GM23338 (cell line): ENCODE measurements around the gene GPC6. TPM values are rescaled to one million over a fixed set of nuclear protein-coding genes. Genes with fewer than 3 reads are reported as not detected.

Experiments used
- ATAC-seq: fragments of 200-7000 bp; cut with Tn5 transposase; 3 replicates; pipeline ENCODE4 v1.9.1; 2020
- DNase-seq: peaks from one replicate; pipeline ENCODE4 v3.0.0-alpha.2; 2015; ENCODE audit warnings: low spot score
- H2AFZ ChIP-seq: fragments of 200-600 bp; sonication (generic); 2 replicates; pipeline ENCODE4 v1.8.0; 2016; ENCODE audit warnings: antibody characterized with exemption, mild to moderate bottlenecking, moderate library complexity
- H3F3A ChIP-seq: fragments of 200-600 bp; sonication (generic); replicated peaks from 2 replicates; pipeline ENCODE4 v1.8.0; 2017; ENCODE audit warnings: antibody characterized with exemption, mixed run types, low read depth
- H3K27ac ChIP-seq: fragments of 200-600 bp; sonication (generic); 2 replicates; pipeline ENCODE4 v1.6.1; 2016; ENCODE audit warnings: low read depth
- H3K27me3 ChIP-seq: fragments of 200-600 bp; sonication (generic); 2 replicates; pipeline ENCODE4 v1.8.0; 2016; ENCODE audit warnings: mild to moderate bottlenecking, mixed run types, moderate library complexity; ENCODE audit not compliant: insufficient read depth
- H3K36me3 ChIP-seq: fragments of 200-600 bp; sonication (generic); 2 replicates; pipeline ENCODE4 v1.8.0; 2016; ENCODE audit warnings: mild to moderate bottlenecking; ENCODE audit not compliant: insufficient read depth
- H3K4me1 ChIP-seq: fragments of 200-600 bp; sonication (generic); 2 replicates; pipeline ENCODE4 v1.8.0; 2016; ENCODE audit warnings: mild to moderate bottlenecking, moderate library complexity; ENCODE audit not compliant: insufficient read depth
- H3K4me2 ChIP-seq: fragments of 200-600 bp; sonication (generic); 2 replicates; pipeline ENCODE4 v1.7.1; 2017; ENCODE audit warnings: mixed run types
- H3K4me3 ChIP-seq: fragments of 200-600 bp; sonication (generic); 2 replicates; pipeline ENCODE4 v1.6.1; 2016; ENCODE audit warnings: mixed run types
- H3K79me2 ChIP-seq: fragments of 200-600 bp; sonication (generic); replicated peaks from 2 replicates; pipeline ENCODE4 v1.8.0; 2017; ENCODE audit warnings: mild to moderate bottlenecking; ENCODE audit not compliant: insufficient read depth
- H3K9me2 ChIP-seq: fragments of 200-600 bp; sonication (generic); 2 replicates; pipeline ENCODE4 v1.8.0; 2017; ENCODE audit not compliant: insufficient read depth
- H4K20me1 ChIP-seq: fragments of 200-600 bp; sonication (generic); replicated peaks from 2 replicates; pipeline ENCODE4 v1.8.0; 2017; ENCODE audit warnings: mild to moderate bottlenecking; ENCODE audit not compliant: insufficient read depth
- H3K27ac Mint-ChIP-seq: 2 replicates; pipeline ENCODE4 v1.8.0; 2020; ENCODE audit warnings: inconsistent platforms, mild to moderate bottlenecking, moderate library complexity, mixed read lengths
- H3K27me3 Mint-ChIP-seq: 3 replicates; pipeline ENCODE4 v1.8.0; 2022; ENCODE audit warnings: low read depth, mild to moderate bottlenecking, moderate library complexity, mixed read lengths, inconsistent platforms; ENCODE audit not compliant: insufficient read depth, poor library complexity
- H3K36me3 Mint-ChIP-seq: 3 replicates; pipeline ENCODE4 v1.8.0; 2021; ENCODE audit warnings: low read depth, mild to moderate bottlenecking, inconsistent platforms, moderate library complexity, mixed read lengths
- H3K4me1 Mint-ChIP-seq: 3 replicates; pipeline ENCODE4 v1.8.0; 2020; ENCODE audit warnings: mild to moderate bottlenecking, inconsistent platforms, mixed read lengths
- H3K4me3 Mint-ChIP-seq: 3 replicates; pipeline ENCODE4 v1.8.0; 2021; ENCODE audit warnings: moderate library complexity, mild to moderate bottlenecking, inconsistent platforms, mixed read lengths
- H3K9me3 Mint-ChIP-seq: 3 replicates; pipeline ENCODE4 v1.8.0; 2020; ENCODE audit warnings: moderate library complexity, mild to moderate bottlenecking, inconsistent platforms, mixed read lengths
- CREB1 ChIP-seq: fragments of 250-450 bp; sonication (Bioruptor Pico); IDR thresholded peaks from 2 replicates; pipeline ENCODE4 v1.5.0; 2020; ENCODE audit warnings: low read depth, mild to moderate bottlenecking, moderate library complexity
- ETS1 ChIP-seq: IDR thresholded peaks from 2 replicates; pipeline ENCODE4 v1.6.1; 2016; ENCODE audit warnings: antibody characterized with exemption
- EZH2 ChIP-seq: fragments of 200-600 bp; sonication (generic); IDR thresholded peaks from one replicate; pipeline ENCODE4 v1.8.0; 2017; ENCODE audit warnings: antibody characterized with exemption, mild to moderate bottlenecking, low read depth; ENCODE audit not compliant: unreplicated experiment
- JUNB ChIP-seq: IDR thresholded peaks from one replicate; pipeline ENCODE4 v1.6.1; 2016; ENCODE audit warnings: antibody characterized with exemption; ENCODE audit not compliant: unreplicated experiment
- NANOG ChIP-seq: IDR thresholded peaks from 2 replicates; pipeline ENCODE4 v1.6.1; 2016; ENCODE audit warnings: antibody characterized with exemption, borderline replicate concordance
- POLR2AphosphoS5 ChIP-seq: IDR thresholded peaks from 2 replicates; pipeline ENCODE4 v1.6.1; 2016; ENCODE audit warnings: antibody characterized with exemption, low read depth
- STAT1 ChIP-seq: IDR thresholded peaks from one replicate; pipeline ENCODE4 v1.6.1; 2016; ENCODE audit warnings: antibody characterized with exemption; ENCODE audit not compliant: unreplicated experiment
- ZNF114 ChIP-seq: fragments of 250-450 bp; sonication (Bioruptor Pico); IDR thresholded peaks from 2 replicates; pipeline ENCODE4 v1.5.0; 2020; ENCODE audit warnings: mild to moderate bottlenecking, moderate library complexity
- ZNF331 ChIP-seq: fragments of 250-450 bp; sonication (Bioruptor Pico); IDR thresholded peaks from 2 replicates; pipeline ENCODE4 v1.5.0; 2020; ENCODE audit warnings: low read depth, mild to moderate bottlenecking, moderate library complexity
- polyA plus RNA-seq: library from polyadenylated mRNA; unstranded; fragments of >200 nt; fragmentation: Nextera tagmentation; extraction: Ambion mirVana; gene quantifications from 2 replicates; pipeline ENCODE4 v1.2.1, GENCODE V29; 2016
- total RNA-seq: library from RNA; depleted of rRNA; stranded (reverse); fragments of >200 nt; shearing (Covaris generic); gene quantifications from 2 replicates; pipeline ENCODE4 v1.2.3, GENCODE V29; 2014
- TF ChIP-seq, protein P1 (sequence below): IDR thresholded peaks from one replicate; pipeline ENCODE4 v1.6.1; 2018; ENCODE audit warnings: antibody characterized with exemption; ENCODE audit not compliant: unreplicated experiment
- TF ChIP-seq, protein P2 (sequence below), 2 experiments: fragments of 200-600 bp in 1 of 2; sonication (generic) in 1 of 2; conservative IDR thresholded peaks; 2 replicates each; pipeline versions ENCODE4 v1.5.1 to v1.6.1; 2016 to 2017; ENCODE audit warnings: antibody characterized with exemption in 2 of 2, low read depth in 2 of 2, mild to moderate bottlenecking in 2 of 2, moderate library complexity in 1 of 2
- TF ChIP-seq, protein P3 (sequence below): fragments of 250-450 bp; sonication (Bioruptor Pico); IDR thresholded peaks from 2 replicates; pipeline ENCODE4 v1.5.0; 2020; ENCODE audit warnings: mild to moderate bottlenecking, moderate library complexity

Gene GPC6
- total and polyA plus RNA-seq, 2 experiments from 2014 or later: 6.4 to 28.6 TPM

- Mint-ChIP-seq H3K27ac (no peak overlapping the region), H3K27me3 (peaks cover 10% of the 10 kb centered on the region), H3K9me3 (peaks cover 20% of the 10 kb centered on the region), H3K4me1 (peaks cover 9% of the 10 kb centered on the region; the same call in 2 of the 3 replicates), H3K4me3 (no peak overlapping the region), H3K36me3 (peaks cover 26% of the 10 kb centered on the region; the same call in 2 of the 3 replicates)
- no peak for TF ChIP-seq JUNB
- no peak for TF ChIP-seq ZNF114 (CRISPR knock-in tag)
- TF ChIP-seq, protein P1, sequence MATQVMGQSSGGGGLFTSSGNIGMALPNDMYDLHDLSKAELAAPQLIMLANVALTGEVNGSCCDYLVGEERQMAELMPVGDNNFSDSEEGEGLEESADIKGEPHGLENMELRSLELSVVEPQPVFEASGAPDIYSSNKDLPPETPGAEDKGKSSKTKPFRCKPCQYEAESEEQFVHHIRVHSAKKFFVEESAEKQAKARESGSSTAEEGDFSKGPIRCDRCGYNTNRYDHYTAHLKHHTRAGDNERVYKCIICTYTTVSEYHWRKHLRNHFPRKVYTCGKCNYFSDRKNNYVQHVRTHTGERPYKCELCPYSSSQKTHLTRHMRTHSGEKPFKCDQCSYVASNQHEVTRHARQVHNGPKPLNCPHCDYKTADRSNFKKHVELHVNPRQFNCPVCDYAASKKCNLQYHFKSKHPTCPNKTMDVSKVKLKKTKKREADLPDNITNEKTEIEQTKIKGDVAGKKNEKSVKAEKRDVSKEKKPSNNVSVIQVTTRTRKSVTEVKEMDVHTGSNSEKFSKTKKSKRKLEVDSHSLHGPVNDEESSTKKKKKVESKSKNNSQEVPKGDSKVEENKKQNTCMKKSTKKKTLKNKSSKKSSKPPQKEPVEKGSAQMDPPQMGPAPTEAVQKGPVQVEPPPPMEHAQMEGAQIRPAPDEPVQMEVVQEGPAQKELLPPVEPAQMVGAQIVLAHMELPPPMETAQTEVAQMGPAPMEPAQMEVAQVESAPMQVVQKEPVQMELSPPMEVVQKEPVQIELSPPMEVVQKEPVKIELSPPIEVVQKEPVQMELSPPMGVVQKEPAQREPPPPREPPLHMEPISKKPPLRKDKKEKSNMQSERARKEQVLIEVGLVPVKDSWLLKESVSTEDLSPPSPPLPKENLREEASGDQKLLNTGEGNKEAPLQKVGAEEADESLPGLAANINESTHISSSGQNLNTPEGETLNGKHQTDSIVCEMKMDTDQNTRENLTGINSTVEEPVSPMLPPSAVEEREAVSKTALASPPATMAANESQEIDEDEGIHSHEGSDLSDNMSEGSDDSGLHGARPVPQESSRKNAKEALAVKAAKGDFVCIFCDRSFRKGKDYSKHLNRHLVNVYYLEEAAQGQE: no peak
- no peak for TF ChIP-seq POLR2AphosphoS5
- TF ChIP-seq, protein P2, sequence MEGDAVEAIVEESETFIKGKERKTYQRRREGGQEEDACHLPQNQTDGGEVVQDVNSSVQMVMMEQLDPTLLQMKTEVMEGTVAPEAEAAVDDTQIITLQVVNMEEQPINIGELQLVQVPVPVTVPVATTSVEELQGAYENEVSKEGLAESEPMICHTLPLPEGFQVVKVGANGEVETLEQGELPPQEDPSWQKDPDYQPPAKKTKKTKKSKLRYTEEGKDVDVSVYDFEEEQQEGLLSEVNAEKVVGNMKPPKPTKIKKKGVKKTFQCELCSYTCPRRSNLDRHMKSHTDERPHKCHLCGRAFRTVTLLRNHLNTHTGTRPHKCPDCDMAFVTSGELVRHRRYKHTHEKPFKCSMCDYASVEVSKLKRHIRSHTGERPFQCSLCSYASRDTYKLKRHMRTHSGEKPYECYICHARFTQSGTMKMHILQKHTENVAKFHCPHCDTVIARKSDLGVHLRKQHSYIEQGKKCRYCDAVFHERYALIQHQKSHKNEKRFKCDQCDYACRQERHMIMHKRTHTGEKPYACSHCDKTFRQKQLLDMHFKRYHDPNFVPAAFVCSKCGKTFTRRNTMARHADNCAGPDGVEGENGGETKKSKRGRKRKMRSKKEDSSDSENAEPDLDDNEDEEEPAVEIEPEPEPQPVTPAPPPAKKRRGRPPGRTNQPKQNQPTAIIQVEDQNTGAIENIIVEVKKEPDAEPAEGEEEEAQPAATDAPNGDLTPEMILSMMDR (conservative IDR thresholded peaks at IDR 0.05; ENCODE audit: low read depth in 2 of 2): no peak
- no peak for TF ChIP-seq NANOG
- TF ChIP-seq ETS1: no peak
- TF ChIP-seq CREB1: no peak
- TF ChIP-seq EZH2: no peak
- TF ChIP-seq, protein P3, sequence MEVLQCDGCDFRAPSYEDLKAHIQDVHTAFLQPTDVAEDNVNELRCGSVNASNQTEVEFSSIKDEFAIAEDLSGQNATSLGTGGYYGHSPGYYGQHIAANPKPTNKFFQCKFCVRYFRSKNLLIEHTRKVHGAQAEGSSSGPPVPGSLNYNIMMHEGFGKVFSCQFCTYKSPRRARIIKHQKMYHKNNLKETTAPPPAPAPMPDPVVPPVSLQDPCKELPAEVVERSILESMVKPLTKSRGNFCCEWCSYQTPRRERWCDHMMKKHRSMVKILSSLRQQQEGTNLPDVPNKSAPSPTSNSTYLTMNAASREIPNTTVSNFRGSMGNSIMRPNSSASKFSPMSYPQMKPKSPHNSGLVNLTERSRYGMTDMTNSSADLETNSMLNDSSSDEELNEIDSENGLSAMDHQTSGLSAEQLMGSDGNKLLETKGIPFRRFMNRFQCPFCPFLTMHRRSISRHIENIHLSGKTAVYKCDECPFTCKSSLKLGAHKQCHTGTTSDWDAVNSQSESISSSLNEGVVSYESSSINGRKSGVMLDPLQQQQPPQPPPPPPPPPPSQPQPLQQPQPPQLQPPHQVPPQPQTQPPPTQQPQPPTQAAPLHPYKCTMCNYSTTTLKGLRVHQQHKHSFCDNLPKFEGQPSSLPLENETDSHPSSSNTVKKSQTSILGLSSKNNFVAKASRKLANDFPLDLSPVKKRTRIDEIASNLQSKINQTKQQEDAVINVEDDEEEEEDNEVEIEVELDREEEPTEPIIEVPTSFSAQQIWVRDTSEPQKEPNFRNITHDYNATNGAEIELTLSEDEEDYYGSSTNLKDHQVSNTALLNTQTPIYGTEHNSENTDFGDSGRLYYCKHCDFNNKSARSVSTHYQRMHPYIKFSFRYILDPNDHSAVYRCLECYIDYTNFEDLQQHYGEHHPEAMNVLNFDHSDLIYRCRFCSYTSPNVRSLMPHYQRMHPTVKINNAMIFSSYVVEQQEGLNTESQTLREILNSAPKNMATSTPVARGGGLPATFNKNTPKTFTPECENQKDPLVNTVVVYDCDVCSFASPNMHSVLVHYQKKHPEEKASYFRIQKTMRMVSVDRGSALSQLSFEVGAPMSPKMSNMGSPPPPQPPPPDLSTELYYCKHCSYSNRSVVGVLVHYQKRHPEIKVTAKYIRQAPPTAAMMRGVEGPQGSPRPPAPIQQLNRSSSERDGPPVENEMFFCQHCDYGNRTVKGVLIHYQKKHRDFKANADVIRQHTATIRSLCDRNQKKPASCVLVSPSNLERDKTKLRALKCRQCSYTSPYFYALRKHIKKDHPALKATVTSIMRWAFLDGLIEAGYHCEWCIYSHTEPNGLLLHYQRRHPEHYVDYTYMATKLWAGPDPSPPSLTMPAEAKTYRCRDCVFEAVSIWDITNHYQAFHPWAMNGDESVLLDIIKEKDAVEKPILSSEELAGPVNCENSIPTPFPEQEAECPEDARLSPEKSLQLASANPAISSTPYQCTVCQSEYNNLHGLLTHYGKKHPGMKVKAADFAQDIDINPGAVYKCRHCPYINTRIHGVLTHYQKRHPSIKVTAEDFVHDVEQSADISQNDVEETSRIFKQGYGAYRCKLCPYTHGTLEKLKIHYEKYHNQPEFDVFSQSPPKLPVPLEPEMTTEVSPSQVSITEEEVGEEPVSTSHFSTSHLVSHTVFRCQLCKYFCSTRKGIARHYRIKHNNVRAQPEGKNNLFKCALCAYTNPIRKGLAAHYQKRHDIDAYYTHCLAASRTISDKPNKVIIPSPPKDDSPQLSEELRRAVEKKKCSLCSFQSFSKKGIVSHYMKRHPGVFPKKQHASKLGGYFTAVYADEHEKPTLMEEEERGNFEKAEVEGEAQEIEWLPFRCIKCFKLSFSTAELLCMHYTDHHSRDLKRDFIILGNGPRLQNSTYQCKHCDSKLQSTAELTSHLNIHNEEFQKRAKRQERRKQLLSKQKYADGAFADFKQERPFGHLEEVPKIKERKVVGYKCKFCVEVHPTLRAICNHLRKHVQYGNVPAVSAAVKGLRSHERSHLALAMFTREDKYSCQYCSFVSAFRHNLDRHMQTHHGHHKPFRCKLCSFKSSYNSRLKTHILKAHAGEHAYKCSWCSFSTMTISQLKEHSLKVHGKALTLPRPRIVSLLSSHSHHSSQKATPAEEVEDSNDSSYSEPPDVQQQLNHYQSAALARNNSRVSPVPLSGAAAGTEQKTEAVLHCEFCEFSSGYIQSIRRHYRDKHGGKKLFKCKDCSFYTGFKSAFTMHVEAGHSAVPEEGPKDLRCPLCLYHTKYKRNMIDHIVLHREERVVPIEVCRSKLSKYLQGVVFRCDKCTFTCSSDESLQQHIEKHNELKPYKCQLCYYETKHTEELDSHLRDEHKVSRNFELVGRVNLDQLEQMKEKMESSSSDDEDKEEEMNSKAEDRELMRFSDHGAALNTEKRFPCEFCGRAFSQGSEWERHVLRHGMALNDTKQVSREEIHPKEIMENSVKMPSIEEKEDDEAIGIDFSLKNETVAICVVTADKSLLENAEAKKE: no peak
- no peak for TF ChIP-seq STAT1
- no peak for TF ChIP-seq ZNF331 (CRISPR knock-in tag)
- Histone ChIP-seq H3K27ac (no peak overlapping the region), H3K27me3 (no peaks in the 10 kb centered on the region), H3K4me2 (no peak overlapping the region), H4K20me1 (no peaks in the 10 kb centered on the region), H3K4me3 (no peak overlapping the region), H3K79me2 (peaks cover 56% of the 10 kb centered on the region), H3K36me3 (no peaks in the 10 kb centered on the region; the same call in 1 of the 2 replicates), H2AFZ (no peak overlapping the region), H3F3A (no peaks in the 10 kb centered on the region), H3K4me1 (peaks cover 4% of the 10 kb centered on the region; the same call in 1 of the 2 replicates), H3K9me2 (peaks cover 5% of the 10 kb centered on the region)
- DNase-seq (no peak), ATAC-seq (no peak)
These were observed 240.6 kb downstream of the GPC6 start for GRCh38 chr13:93467175-93467574.
